Activated T-cell treated with anti-CD3 and anti-CD28 coated beads for 48 hours (primary cell): ENCODE data around the gene AMY2B.
"Not testable (repeated sequence)": the region's sequence is repeated elsewhere in the genome, so short reads cannot be mapped to it uniquely, and the experiment has no call there.

Source experiments
- DNase-seq: peaks from one replicate; pipeline ENCODE4 v3.0.0-alpha.2; 2020; ENCODE audit warnings: low read depth

Gene AMY2B

GRCh38 chr1:103627436-103627835 is 56.0 kb downstream of the AMY2B start:
- DNase-seq, result not testable (repeated sequence)
